ENCODE data around the gene PSME2.

DNA sequence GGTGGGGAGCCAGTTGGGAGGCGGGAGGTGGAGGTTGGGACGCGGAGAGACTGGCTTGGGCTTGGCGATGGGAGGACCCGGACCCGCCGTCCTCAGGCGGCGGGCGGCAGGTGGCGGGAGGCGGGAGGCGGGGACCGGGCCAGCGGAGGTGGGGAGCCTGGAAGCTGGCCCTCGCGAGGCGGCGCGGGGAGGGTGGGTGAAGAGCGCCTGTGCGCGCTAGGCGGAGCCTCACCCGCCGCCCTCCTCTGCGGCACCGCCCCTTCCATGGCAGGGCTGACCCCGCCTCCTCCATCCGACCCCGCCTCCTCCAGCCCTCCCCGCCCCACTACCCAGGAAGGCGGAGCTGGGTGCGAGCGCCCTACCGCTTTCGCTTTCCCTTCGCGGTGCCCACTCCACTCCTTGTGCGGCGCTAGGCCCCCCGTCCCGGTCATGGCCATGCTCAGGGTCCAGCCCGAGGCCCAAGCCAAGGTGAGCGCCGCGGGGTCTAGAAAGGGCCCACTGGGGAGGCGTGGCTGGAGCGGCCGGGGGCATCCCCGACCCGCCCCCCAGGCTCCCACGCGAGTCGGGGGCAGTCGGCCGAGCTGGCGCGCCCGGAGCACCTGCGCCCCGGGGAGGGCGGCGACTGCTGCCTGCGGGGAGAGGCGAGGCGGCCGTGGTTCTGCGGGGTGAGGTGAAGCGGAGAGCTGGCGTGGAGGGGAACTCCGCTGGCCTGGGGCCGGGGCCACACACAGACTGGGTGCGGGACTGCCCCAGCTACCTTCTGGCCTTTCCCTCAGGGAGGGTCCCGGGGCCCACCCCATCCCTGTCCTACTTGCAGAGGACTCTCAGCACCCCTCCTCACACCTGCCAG is 10.4 kb downstream of the PSME2 start, which contains the start of gene PSME1:
- TF ChIP-seq, protein P1, sequence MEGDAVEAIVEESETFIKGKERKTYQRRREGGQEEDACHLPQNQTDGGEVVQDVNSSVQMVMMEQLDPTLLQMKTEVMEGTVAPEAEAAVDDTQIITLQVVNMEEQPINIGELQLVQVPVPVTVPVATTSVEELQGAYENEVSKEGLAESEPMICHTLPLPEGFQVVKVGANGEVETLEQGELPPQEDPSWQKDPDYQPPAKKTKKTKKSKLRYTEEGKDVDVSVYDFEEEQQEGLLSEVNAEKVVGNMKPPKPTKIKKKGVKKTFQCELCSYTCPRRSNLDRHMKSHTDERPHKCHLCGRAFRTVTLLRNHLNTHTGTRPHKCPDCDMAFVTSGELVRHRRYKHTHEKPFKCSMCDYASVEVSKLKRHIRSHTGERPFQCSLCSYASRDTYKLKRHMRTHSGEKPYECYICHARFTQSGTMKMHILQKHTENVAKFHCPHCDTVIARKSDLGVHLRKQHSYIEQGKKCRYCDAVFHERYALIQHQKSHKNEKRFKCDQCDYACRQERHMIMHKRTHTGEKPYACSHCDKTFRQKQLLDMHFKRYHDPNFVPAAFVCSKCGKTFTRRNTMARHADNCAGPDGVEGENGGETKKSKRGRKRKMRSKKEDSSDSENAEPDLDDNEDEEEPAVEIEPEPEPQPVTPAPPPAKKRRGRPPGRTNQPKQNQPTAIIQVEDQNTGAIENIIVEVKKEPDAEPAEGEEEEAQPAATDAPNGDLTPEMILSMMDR (conservative IDR thresholded peaks at IDR 0.05 in 1 of 2, IDR thresholded peaks at IDR 0.05 in 1 of 2; ENCODE audit: extremely low read depth in 1 of 2, insufficient read depth in 1 of 2, low read depth in 1 of 2, low read length in 2 of 2) = no peak
- TF ChIP-seq EZH2 (IDR thresholded peaks at IDR 0.05; ENCODE audit: borderline replicate concordance, low read length) = no peak

Measured in mammary epithelial cell (primary cell).